Suprapubic skin (tissue), 4 donors: ENCODE data around the gene SF3A1.

Experiments used
- CTCF ChIP-seq, 2 donors: fragments of 200-600 bp in 1 of 2; fragments of 450-650 bp in 1 of 2; sonication (generic) in 1 of 2; IDR thresholded peaks; one replicate each; pipeline ENCODE4 v1.5.1; 2016 to 2019; ENCODE audit warnings: antibody characterized with exemption in 2 of 2, mild to moderate bottlenecking in 1 of 2, moderate library complexity in 1 of 2
- EP300 ChIP-seq: sonication (generic); formaldehyde crosslinking; IDR thresholded peaks from one replicate; pipeline ENCODE4 v1.6.1; 2017; ENCODE audit warnings: antibody characterized with exemption
- POLR2AphosphoS5 ChIP-seq, 3 donors: sonication (generic); formaldehyde crosslinking; IDR thresholded peaks; one replicate each; pipeline ENCODE4 v1.6.1; 2017; ENCODE audit warnings: antibody characterized with exemption in 3 of 3

DNA sequence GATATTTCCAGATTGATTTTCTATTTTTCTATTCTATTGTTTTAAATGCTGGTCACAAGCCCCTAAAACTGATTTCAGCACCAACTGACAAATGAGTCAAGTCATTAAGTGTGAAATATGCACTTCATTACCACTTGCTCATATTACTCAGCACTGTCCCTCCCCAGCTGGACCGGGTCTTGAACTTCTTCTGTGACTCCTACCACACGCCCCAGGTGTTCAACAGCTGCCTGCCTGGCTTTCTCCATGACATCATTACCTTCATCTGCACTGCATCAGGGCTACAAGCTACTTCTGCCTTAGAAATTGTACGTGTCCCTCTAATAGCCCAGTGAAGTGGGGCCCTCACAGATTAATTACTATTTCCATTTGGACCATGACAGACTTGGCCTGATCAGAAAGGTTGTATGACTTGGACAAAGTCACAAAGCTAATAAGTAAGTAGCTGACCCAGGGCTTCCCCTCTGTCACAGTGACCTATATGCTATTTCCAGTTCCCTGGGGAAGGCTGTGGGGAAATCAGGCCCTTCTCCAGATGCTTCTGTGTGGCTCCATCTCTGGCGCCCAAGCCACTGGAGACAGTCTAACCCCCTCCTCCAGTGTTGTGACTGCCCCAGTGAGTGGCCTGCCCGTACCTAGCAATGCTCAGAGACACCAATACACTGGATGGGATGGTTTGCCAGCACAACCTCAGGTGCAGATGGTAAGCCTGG, 48.0 kb downstream of the SF3A1 start:
- TF ChIP-seq CTCF (IDR thresholded peaks at IDR 0.05) (no peak), EP300 (no peak), POLR2AphosphoS5 (IDR thresholded peaks at IDR 0.05) (no peak)
